K562 (cell line): ENCODE measurements around the gene CSNK1D. TPM values are rescaled to one million over a fixed set of nuclear protein-coding genes. Genes with fewer than 3 reads are reported as not detected.

Experiments
- ATAC-seq: fragments of 200-7000 bp; cut with Tn5 transposase; 3 replicates; pipeline ENCODE4 v1.9.1; 2020; ENCODE audit warnings: moderate library complexity
- BruUV-seq: library from RNA; stranded (reverse); fragments of 400-500 nt; replicated peaks from 2 replicates; lab custom pipeline; 2021; lab: Mats Ljungman, UMichigan
- CTCF ChIA-PET: fragments of 300-600 bp; formaldehyde crosslinking; extraction: SDS; loops from one replicate; lab custom pipeline; 2021; ENCODE audit warnings: low intra/inter-chr PET ratio; lab: Yijun Ruan, JAX
- POLR2A ChIA-PET: fragments of 300-600, 350-650 bp; sonication (Branson Sonifier 250); formaldehyde crosslinking; extraction: SDS; loops from one replicate; lab custom pipeline; 2021; ENCODE audit warnings: antibody characterized with exemption, inconsistent platforms; lab: Yijun Ruan, JAX
- DNase-seq, 4 experiments: peaks; one replicate each; pipeline versions ENCODE4 v3.0.0 to v3.0.0-alpha.2; 2011 to 2018; ENCODE audit warnings: low spot score in 3 of 4, mixed read lengths in 3 of 4; ENCODE audit errors: extremely low read depth in 1 of 4
- FAIRE-seq: peaks from 2 replicates; lab custom pipeline; 2011; peaks lifted over from hg19 to GRCh38; lab: Jason Lieb, UNC
- H2AFZ ChIP-seq: 2 replicates; pipeline ENCODE4 v1.6.0; 2011; ENCODE audit warnings: low read depth, low read length, control low read depth, inconsistent platforms
- H3K27ac ChIP-seq: fragments of 200-600 bp; 3 replicates; pipeline ENCODE4 v1.8.0; 2011; ENCODE audit warnings: low read depth, mild to moderate bottlenecking, control low read depth, inconsistent platforms, low read length, moderate library complexity, mixed read lengths; ENCODE audit errors: extremely low read depth
- H3K27me3 ChIP-seq, 2 experiments: fragments of 300-600 bp in 1 of 2; 2 replicates in 1 of 2; 3 replicates in 1 of 2; pipeline versions ENCODE4 v1.6.0 to v1.8.0; 2011; ENCODE audit warnings: inconsistent platforms in 2 of 2, low read length in 2 of 2, mild to moderate bottlenecking in 1 of 2, mixed read lengths in 1 of 2, moderate library complexity in 1 of 2; ENCODE audit not compliant: control insufficient read depth in 2 of 2, insufficient read depth in 2 of 2
- H3K36me3 ChIP-seq: fragments of 300-600 bp; 3 replicates; pipeline ENCODE4 v1.8.0; 2011; ENCODE audit warnings: mild to moderate bottlenecking, low read length, inconsistent platforms; ENCODE audit not compliant: control insufficient read depth, insufficient read depth
- H3K4me1 ChIP-seq, 2 experiments: fragments of 200-600 bp in 1 of 2; replicated peaks in 1 of 2; 2 replicates in 1 of 2; 3 replicates in 1 of 2; pipeline versions ENCODE4 v1.5.1 to v1.8.0; 2011; ENCODE audit warnings: inconsistent platforms in 2 of 2, low read length in 2 of 2, mild to moderate bottlenecking in 1 of 2, mixed read lengths in 1 of 2, moderate library complexity in 1 of 2; ENCODE audit not compliant: control insufficient read depth in 2 of 2, insufficient read depth in 2 of 2
- H3K4me2 ChIP-seq: 2 replicates; pipeline ENCODE4 v1.6.1; 2011; ENCODE audit warnings: low read length, control low read depth, inconsistent platforms, mixed read lengths; ENCODE audit not compliant: insufficient read depth
- H3K4me3 ChIP-seq: fragments of 200-600 bp; sonication (generic), shearing (Covaris generic); 2 replicates; pipeline ENCODE4 v1.5.1; 2016; ENCODE audit warnings: control low read depth, inconsistent platforms
- H3K79me2 ChIP-seq: fragments of 200-600 bp; 3 replicates; pipeline ENCODE4 v1.8.0; 2011; ENCODE audit warnings: low read length, inconsistent platforms; ENCODE audit not compliant: control insufficient read depth, insufficient read depth
- H3K9ac ChIP-seq, 2 experiments: 2 replicates each; pipeline versions ENCODE4 v1.6.0 to v1.6.1; 2011; ENCODE audit warnings: low read depth in 2 of 2, low read length in 2 of 2, control low read depth in 1 of 2, inconsistent platforms in 1 of 2, mild to moderate bottlenecking in 1 of 2, mixed read lengths in 1 of 2; ENCODE audit not compliant: insufficient read depth in 1 of 2
- H3K9me1 ChIP-seq: one replicate; pipeline ENCODE4 v1.6.0; 2011; ENCODE audit warnings: inconsistent platforms, mild to moderate bottlenecking, low read length, moderate library complexity; ENCODE audit not compliant: control insufficient read depth, insufficient read depth
- H3K9me3 ChIP-seq: replicated peaks from 2 replicates; pipeline ENCODE4 v1.5.1; 2011; ENCODE audit warnings: low read depth, low read length, inconsistent platforms; ENCODE audit not compliant: control insufficient read depth, insufficient read depth
- H4K20me1 ChIP-seq: replicated peaks from 2 replicates; pipeline ENCODE4 v1.6.1; 2011; ENCODE audit warnings: low read length, inconsistent platforms, mixed read lengths; ENCODE audit not compliant: control insufficient read depth, insufficient read depth
- ATF7 ChIP-seq: fragments of 450-650 bp; IDR thresholded peaks from 2 replicates; pipeline ENCODE4 v1.7.1; 2014; ENCODE audit warnings: mild to moderate bottlenecking, moderate library complexity
- BCOR ChIP-seq: fragments of 450-650 bp; IDR thresholded peaks from 2 replicates; pipeline ENCODE4 v1.6.1; 2016
- CBFA2T2 ChIP-seq: fragments of 450-650 bp; conservative IDR thresholded peaks from 2 replicates; pipeline ENCODE4 v1.6.1; 2017; ENCODE audit warnings: mild to moderate bottlenecking
- DPF2 ChIP-seq: fragments of 450-650 bp; IDR thresholded peaks from 2 replicates; pipeline ENCODE4 v1.6.1; 2016
- ETS1 ChIP-seq: conservative IDR thresholded peaks from 2 replicates; pipeline ENCODE4 v1.6.1; 2011; ENCODE audit warnings: low read depth, mild to moderate bottlenecking, low read length; ENCODE audit not compliant: control insufficient read depth
- ETS2 ChIP-seq: IDR thresholded peaks from 2 replicates; pipeline ENCODE4 v1.6.1; 2016; ENCODE audit warnings: borderline replicate concordance, missing genetic modification characterization, mild to moderate bottlenecking, moderate library complexity, missing compliant biosample characterization; ENCODE audit not compliant: poor library complexity, severe bottlenecking
- ILK ChIP-seq: fragments of 450-650 bp; IDR thresholded peaks from 2 replicates; pipeline ENCODE4 v1.6.1; 2016; ENCODE audit warnings: missing genetic modification characterization, low read depth, mild to moderate bottlenecking, missing compliant biosample characterization, moderate library complexity, borderline replicate concordance
- MAFG ChIP-seq: fragments of 450-650 bp; conservative IDR thresholded peaks from 2 replicates; pipeline ENCODE4 v1.6.1; 2016; ENCODE audit warnings: missing genetic modification characterization, missing compliant biosample characterization
- SP1 ChIP-seq: sonication (generic); formaldehyde crosslinking; IDR thresholded peaks from 2 replicates; pipeline ENCODE4 v1.8.1; 2022; ENCODE audit warnings: mild to moderate bottlenecking, missing genetic modification reagents
- ZNF217 ChIP-seq: sonication (generic); formaldehyde crosslinking; IDR thresholded peaks from 2 replicates; pipeline ENCODE4 v1.8.0; 2022; ENCODE audit warnings: mild to moderate bottlenecking, missing genetic modification reagents
- WGBS: fragments of 100-300 bp; shearing (Covaris generic); methylation state at CpG from one replicate; pipeline ENCODE4 v1.1.6; 2016; ENCODE audit warnings: low coverage, mixed read lengths; ENCODE audit not compliant: insufficient coverage; ENCODE audit errors: missing lambda C conversion rate; 5-methylcytosine and 5-hydroxymethylcytosine counted together
- in situ Hi-C: fragments of 300-500 bp; cut with MboI; formaldehyde crosslinking; loops from 4 replicates; pipeline ENCODE4 v1.15.0; 2018; ENCODE audit warnings: inconsistent platforms, mixed read lengths
- intact Hi-C: fragments of 100-400 bp; cut with micrococcal nuclease; formaldehyde crosslinking; loops from 2 replicates; pipeline ENCODE4 v1.14.2; 2022
- polyA plus RNA-seq, 8 experiments: library from polyadenylated mRNA; depleted of rRNA in 4 of 8; stranded (reverse) in 5 of 8; unstranded in 3 of 8; fragments of >200 nt; fragmentation: Nextera tagmentation in 2 of 8; fragmentation: Illumina TruSeq in 1 of 8; extraction: Ambion mirVana in 2 of 8; extraction: Trizol in 1 of 8; gene quantifications; 2 replicates each; pipeline versions ENCODE4 v1.2.1 to v1.2.3, GENCODE V29; 2011 to 2014; ENCODE audit warnings: inconsistent platforms in 1 of 8, missing spikeins in 1 of 8
- total RNA-seq, 7 experiments: library from RNA; depleted of rRNA in 6 of 7; stranded (reverse); fragments of >200 nt in 6 of 7; fragmentation: Illumina TruSeq in 2 of 7; extraction: Trizol in 2 of 7; gene quantifications; 2 replicates each; pipeline versions ENCODE4 v1.2.1 to v1.2.3, GENCODE V29; 2011 to 2021; ENCODE audit warnings: low replicate concordance in 1 of 7

CSNK1D gene
- total and polyA plus RNA-seq, 9 of the 15 experiments (the other 6 are each of a cell fraction or from before 2014, with no cell fraction given): 6.5 to 133 (median 41.3) TPM

- no peak for FAIRE-seq
- no TSS peak for BruUV-seq
Observed at GRCh38 chr17:82198092-82198491, 75.4 kb downstream of the CSNK1D start.

More at GRCh38 chr17:82198092-82198491, 75.4 kb downstream of the CSNK1D start:
- 73% methylated on average over 3 of the region's 4 CpGs for WGBS
- Histone ChIP-seq H3K27me3 (no peaks in the 10 kb centered on the region; a peak in 1 of 5 replicates), H3K9me3 (no peaks in the 10 kb centered on the region), H3K79me2 (peaks cover 4% of the 10 kb centered on the region; the same call in 1 of the 3 replicates), H3K4me2 (no peak overlapping the region), H3K36me3 (peaks cover 65% of the 10 kb centered on the region; the same call in 2 of the 3 replicates), H3K9me1 (no peaks in the 10 kb centered on the region), H3K4me1 (peaks cover 26 to 40% of the 10 kb centered on the region in 2 experiments), H3K27ac (no peak overlapping the region), H3K9ac (no peak overlapping the region), H2AFZ (no peak overlapping the region), H4K20me1 (no peaks in the 10 kb centered on the region), H3K4me3 (no peak overlapping the region)
- TF ChIP-seq MAFG (no peak), ETS2 (tag) (no peak), ZNF217 (CRISPR knock-in tag) (no peak), ETS1 (no peak), DPF2 (no peak), CBFA2T2 (no peak), ATF7 (no peak), SP1 (CRISPR knock-in tag) (no peak), BCOR (no peak), ILK (tag) (no peak)
- intact Hi-C loops (no loop called here), in situ Hi-C loops (no loop called here)
- no peak for ATAC-seq
- DNase-seq: no peak
- ChIA-PET POLR2A (no interaction called here), CTCF (no interaction called here)
